GM12878 (cell line): ENCODE measurements around the gene ITGB1BP2. TPM values are rescaled to one million over a fixed set of nuclear protein-coding genes. Genes with fewer than 3 reads are reported as not detected.

Experiments
- ATF7 ChIP-seq: fragments of 450-650 bp; IDR thresholded peaks from 2 replicates; pipeline ENCODE4 v1.6.1; 2016; ENCODE audit warnings: low read depth, mild to moderate bottlenecking
- CBFB ChIP-seq: IDR thresholded peaks from 2 replicates; pipeline ENCODE4 v1.6.1; 2016; ENCODE audit warnings: antibody characterized with exemption, low read depth
- CHD2 ChIP-seq: IDR thresholded peaks from 2 replicates; pipeline ENCODE4 v1.6.1; 2011; ENCODE audit warnings: low read depth, low read length, improper control_type of control experiment, borderline replicate concordance
- CTCF ChIP-seq, 3 experiments: IDR thresholded peaks in 2 of 3; conservative IDR thresholded peaks in 1 of 3; 2 replicates each; pipeline ENCODE4 v1.5.1; 2011; ENCODE audit warnings: low read depth in 3 of 3, low read length in 3 of 3, mild to moderate bottlenecking in 3 of 3, control low read depth in 2 of 3, moderate library complexity in 2 of 3, inconsistent platforms in 1 of 3, mixed read lengths in 1 of 3; ENCODE audit not compliant: control insufficient read depth in 2 of 3, insufficient read depth in 1 of 3; ENCODE audit errors: extremely low read depth in 1 of 3
- ETV6 ChIP-seq, 2 experiments: fragments of 450-650 bp in 1 of 2; IDR thresholded peaks in 1 of 2; conservative IDR thresholded peaks in 1 of 2; 2 replicates each; pipeline ENCODE4 v1.6.1; 2014; ENCODE audit warnings: antibody characterized with exemption in 1 of 2, borderline replicate concordance in 1 of 2, low read depth in 1 of 2, mild to moderate bottlenecking in 1 of 2, moderate library complexity in 1 of 2
- GABPA ChIP-seq: IDR thresholded peaks from 2 replicates; pipeline ENCODE4 v1.6.1; 2014; ENCODE audit warnings: antibody characterized with exemption, low read depth, mild to moderate bottlenecking, inconsistent platforms
- GATAD2B ChIP-seq: fragments of 450-650 bp; conservative IDR thresholded peaks from 2 replicates; pipeline ENCODE4 v1.6.1; 2017; ENCODE audit warnings: low read depth, mild to moderate bottlenecking, moderate library complexity
- HCFC1 ChIP-seq: fragments of 150-350 bp; IDR thresholded peaks from 2 replicates; pipeline ENCODE4 v1.6.1; 2014; ENCODE audit warnings: low read length
- IKZF2 ChIP-seq, 2 experiments: fragments of 450-650 bp; IDR thresholded peaks; 2 replicates each; pipeline ENCODE4 v1.6.1; 2017; ENCODE audit warnings: mild to moderate bottlenecking in 2 of 2, moderate library complexity in 2 of 2
- NKRF ChIP-seq: fragments of 450-650 bp; conservative IDR thresholded peaks from 2 replicates; pipeline ENCODE4 v1.6.1; 2017; ENCODE audit warnings: mild to moderate bottlenecking, moderate library complexity
- PML ChIP-seq: IDR thresholded peaks from 2 replicates; pipeline ENCODE4 v1.6.1; 2012; ENCODE audit warnings: low read length, inconsistent platforms
- POU2F2 ChIP-seq: IDR thresholded peaks from 3 replicates; pipeline ENCODE4 v1.6.1; 2011; ENCODE audit warnings: low read depth, mild to moderate bottlenecking, low read length, borderline replicate concordance
- RB1 ChIP-seq: fragments of 450-650 bp; formaldehyde crosslinking; IDR thresholded peaks from 2 replicates; pipeline ENCODE4 v1.6.1; 2017; ENCODE audit warnings: mild to moderate bottlenecking, borderline replicate concordance
- RFX5 ChIP-seq: IDR thresholded peaks from 2 replicates; pipeline ENCODE4 v1.6.1; 2011; ENCODE audit warnings: low read depth, low read length, improper control_type of control experiment
- SMARCA5 ChIP-seq: fragments of 450-650 bp; IDR thresholded peaks from 2 replicates; pipeline ENCODE4 v1.6.1; 2017; ENCODE audit warnings: mild to moderate bottlenecking
- SPI1 ChIP-seq: IDR thresholded peaks from 2 replicates; pipeline ENCODE4 v1.6.1; 2011; ENCODE audit warnings: low read depth, mild to moderate bottlenecking, low read length, moderate library complexity, borderline replicate concordance; ENCODE audit not compliant: insufficient read depth
- SUZ12 ChIP-seq: fragments of 200-600 bp; sonication (generic); IDR thresholded peaks from one replicate; pipeline ENCODE4 v1.6.1; 2018; ENCODE audit warnings: antibody characterized with exemption, mild to moderate bottlenecking; ENCODE audit not compliant: unreplicated experiment
- TCF3 ChIP-seq: IDR thresholded peaks from 2 replicates; pipeline ENCODE4 v1.6.1; 2012; ENCODE audit warnings: low read depth, mild to moderate bottlenecking, low read length, borderline replicate concordance; ENCODE audit not compliant: insufficient read depth
- ZNF384 ChIP-seq: IDR thresholded peaks from 2 replicates; pipeline ENCODE4 v1.6.1; 2012; ENCODE audit warnings: low read depth, mild to moderate bottlenecking, low read length, improper control_type of control experiment, borderline replicate concordance
- polyA plus RNA-seq, 11 experiments: library from polyadenylated mRNA; depleted of rRNA in 4 of 11; unstranded in 6 of 11; stranded (reverse) in 5 of 11; fragments of >200 nt; fragmentation: Nextera tagmentation in 4 of 11; fragmentation: Illumina TruSeq in 1 of 11; extraction: Ambion mirVana in 4 of 11; extraction: Trizol in 1 of 11; gene quantifications; 1 replicate in 1 of 11; 2 replicates in 10 of 11; pipeline versions ENCODE4 v1.2.1 to v1.2.3, GENCODE V29; 2011 to 2016; ENCODE audit warnings: inconsistent platforms in 2 of 11, missing spikeins in 2 of 11, low read depth in 1 of 11
- total RNA-seq, 4 experiments: library from RNA; depleted of rRNA in 3 of 4; stranded (reverse); fragments of >200 nt in 3 of 4; fragmentation: Illumina TruSeq in 1 of 4; extraction: Trizol in 1 of 4; gene quantifications; 2 replicates each; pipeline versions ENCODE4 v1.2.1 to v1.2.3, GENCODE V29; 2013 to 2021
- TF ChIP-seq, protein P1 (sequence below): fragments of 450-650 bp; IDR thresholded peaks from 2 replicates; pipeline ENCODE4 v1.6.1; 2018; ENCODE audit warnings: mild to moderate bottlenecking, low read depth, moderate library complexity; ENCODE audit not compliant: partially characterized antibody
- TF ChIP-seq, protein P2 (sequence below): IDR thresholded peaks from 2 replicates; pipeline ENCODE4 v1.6.1; 2012; ENCODE audit warnings: low read depth, low read length, improper control_type of control experiment
- TF ChIP-seq, protein P3 (sequence below): IDR thresholded peaks from 2 replicates; pipeline ENCODE4 v1.6.1; 2011; ENCODE audit warnings: low read depth, mild to moderate bottlenecking, low read length, moderate library complexity, borderline replicate concordance; ENCODE audit errors: extremely low read depth

Gene ITGB1BP2
- total and polyA plus RNA-seq, 10 of the 15 experiments (the other 5 are each of a cell fraction or from before 2014, with no cell fraction given), result 0.50 to 2.9 (median 1.7) TPM

- TF ChIP-seq, protein P1, sequence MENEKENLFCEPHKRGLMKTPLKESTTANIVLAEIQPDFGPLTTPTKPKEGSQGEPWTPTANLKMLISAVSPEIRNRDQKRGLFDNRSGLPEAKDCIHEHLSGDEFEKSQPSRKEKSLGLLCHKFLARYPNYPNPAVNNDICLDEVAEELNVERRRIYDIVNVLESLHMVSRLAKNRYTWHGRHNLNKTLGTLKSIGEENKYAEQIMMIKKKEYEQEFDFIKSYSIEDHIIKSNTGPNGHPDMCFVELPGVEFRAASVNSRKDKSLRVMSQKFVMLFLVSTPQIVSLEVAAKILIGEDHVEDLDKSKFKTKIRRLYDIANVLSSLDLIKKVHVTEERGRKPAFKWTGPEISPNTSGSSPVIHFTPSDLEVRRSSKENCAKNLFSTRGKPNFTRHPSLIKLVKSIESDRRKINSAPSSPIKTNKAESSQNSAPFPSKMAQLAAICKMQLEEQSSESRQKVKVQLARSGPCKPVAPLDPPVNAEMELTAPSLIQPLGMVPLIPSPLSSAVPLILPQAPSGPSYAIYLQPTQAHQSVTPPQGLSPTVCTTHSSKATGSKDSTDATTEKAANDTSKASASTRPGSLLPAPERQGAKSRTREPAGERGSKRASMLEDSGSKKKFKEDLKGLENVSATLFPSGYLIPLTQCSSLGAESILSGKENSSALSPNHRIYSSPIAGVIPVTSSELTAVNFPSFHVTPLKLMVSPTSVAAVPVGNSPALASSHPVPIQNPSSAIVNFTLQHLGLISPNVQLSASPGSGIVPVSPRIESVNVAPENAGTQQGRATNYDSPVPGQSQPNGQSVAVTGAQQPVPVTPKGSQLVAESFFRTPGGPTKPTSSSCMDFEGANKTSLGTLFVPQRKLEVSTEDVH, result no peak
- TF ChIP-seq POU2F2 (no peak), IKZF2 (IDR thresholded peaks at IDR 0.05) (no peak), RFX5 (no peak), CHD2 (peak; percentile 76), CTCF (IDR thresholded peaks at IDR 0.05 in 2 of 3, conservative IDR thresholded peaks at IDR 0.05 in 1 of 3; ENCODE audit: control insufficient read depth in 2 of 3, extremely low read depth in 1 of 3, insufficient read depth in 1 of 3, low read depth in 3 of 3, low read length in 3 of 3) (peak in 1 of 3 experiments; percentile 20; a peak in 1 of 6 replicates), GATAD2B (peak; percentile 47; the same call in 1 of the 2 replicates), HCFC1 (no peak; the same call in 1 of the 2 replicates), SMARCA5 (no peak), CBFB (0 out of 2 replicates have a peak, but pooled peaks have one; percentile 25), SPI1 (no peak), TCF3 (no peak), SUZ12 (no peak), GABPA (peak; percentile 69), PML (peak; percentile 81), RB1 (0 out of 2 replicates have a peak, but pooled peaks have one; percentile 35), ETV6 (conservative IDR thresholded peaks at IDR 0.05 in 1 of 2, IDR thresholded peaks at IDR 0.05 in 1 of 2; ENCODE audit: borderline replicate concordance in 1 of 2, low read depth in 1 of 2) (no peak), ATF7 (no peak), ZNF384 (no peak), NKRF (peak; percentile 71; the same call in 1 of the 2 replicates)
- TF ChIP-seq, protein P2, sequence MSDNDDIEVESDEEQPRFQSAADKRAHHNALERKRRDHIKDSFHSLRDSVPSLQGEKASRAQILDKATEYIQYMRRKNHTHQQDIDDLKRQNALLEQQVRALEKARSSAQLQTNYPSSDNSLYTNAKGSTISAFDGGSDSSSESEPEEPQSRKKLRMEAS, result no peak
- TF ChIP-seq, protein P3, sequence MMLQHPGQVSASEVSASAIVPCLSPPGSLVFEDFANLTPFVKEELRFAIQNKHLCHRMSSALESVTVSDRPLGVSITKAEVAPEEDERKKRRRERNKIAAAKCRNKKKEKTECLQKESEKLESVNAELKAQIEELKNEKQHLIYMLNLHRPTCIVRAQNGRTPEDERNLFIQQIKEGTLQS, result no peak
Observed at GRCh38 chrX:71283403-71284143, 18.0 kb upstream of the ITGB1BP2 start, which contains the start of gene NONO (continued).
